Left ventricle myocardium inferior (tissue), 1 donor: ENCODE measurements around the gene CDKN1C. TPM values are rescaled to one million over a fixed set of nuclear protein-coding genes. Genes with fewer than 3 reads are reported as not detected.

Source experiments
- DNase-seq: peaks from one replicate; pipeline ENCODE4 v3.0.0-alpha.2; 2020
- H3K27ac ChIP-seq: fragments of 200-600 bp; replicated peaks from 2 replicates; pipeline ENCODE4 v1.8.0; 2021
- H3K27me3 ChIP-seq: fragments of 200-600 bp; 2 replicates; pipeline ENCODE4 v1.8.0; 2021; ENCODE audit warnings: low read depth
- H3K36me3 ChIP-seq: fragments of 200-600 bp; 2 replicates; pipeline ENCODE4 v1.8.0; 2021
- H3K4me1 ChIP-seq: fragments of 200-600 bp; 2 replicates; pipeline ENCODE4 v1.8.0; 2021
- H3K4me3 ChIP-seq: fragments of 200-600 bp; 2 replicates; pipeline ENCODE4 v1.8.0; 2021; ENCODE audit warnings: mild to moderate bottlenecking, moderate library complexity
- H3K9me3 ChIP-seq: fragments of 200-600 bp; replicated peaks from 2 replicates; pipeline ENCODE4 v1.8.0; 2021
- intact Hi-C: fragments of 100-400 bp; cut with micrococcal nuclease; formaldehyde crosslinking; loops from one replicate; pipeline ENCODE4 v1.11.0; 2022
- total RNA-seq: library from RNA; stranded (reverse); fragmentation: NEBNext Ultra II Directional; extraction: Animal tissue kit (Norgen Biotek cat#: 25700); gene quantifications from one replicate; pipeline ENCODE4 v1.2.1, GENCODE V29; 2021
- TF ChIP-seq, protein P1 (sequence below): fragments of 200-600 bp; IDR thresholded peaks from 2 replicates; pipeline ENCODE4 v1.8.0; 2021; ENCODE audit warnings: antibody characterized with exemption, mild to moderate bottlenecking, borderline replicate concordance
- donor health status: DM: no; HTN: yes; CAD: no; lungs with severe emphysema.

CDKN1C gene
- total RNA-seq, 1 donor from 2014 or later: 33.0 TPM

GRCh38 chr11:2848497-2848896, 37.1 kb downstream of the CDKN1C start:
- H3K9me3 ChIP-seq: no peaks in the 10 kb centered on the region
- H3K36me3 ChIP-seq: no peaks in the 10 kb centered on the region
- TF ChIP-seq, protein P1, sequence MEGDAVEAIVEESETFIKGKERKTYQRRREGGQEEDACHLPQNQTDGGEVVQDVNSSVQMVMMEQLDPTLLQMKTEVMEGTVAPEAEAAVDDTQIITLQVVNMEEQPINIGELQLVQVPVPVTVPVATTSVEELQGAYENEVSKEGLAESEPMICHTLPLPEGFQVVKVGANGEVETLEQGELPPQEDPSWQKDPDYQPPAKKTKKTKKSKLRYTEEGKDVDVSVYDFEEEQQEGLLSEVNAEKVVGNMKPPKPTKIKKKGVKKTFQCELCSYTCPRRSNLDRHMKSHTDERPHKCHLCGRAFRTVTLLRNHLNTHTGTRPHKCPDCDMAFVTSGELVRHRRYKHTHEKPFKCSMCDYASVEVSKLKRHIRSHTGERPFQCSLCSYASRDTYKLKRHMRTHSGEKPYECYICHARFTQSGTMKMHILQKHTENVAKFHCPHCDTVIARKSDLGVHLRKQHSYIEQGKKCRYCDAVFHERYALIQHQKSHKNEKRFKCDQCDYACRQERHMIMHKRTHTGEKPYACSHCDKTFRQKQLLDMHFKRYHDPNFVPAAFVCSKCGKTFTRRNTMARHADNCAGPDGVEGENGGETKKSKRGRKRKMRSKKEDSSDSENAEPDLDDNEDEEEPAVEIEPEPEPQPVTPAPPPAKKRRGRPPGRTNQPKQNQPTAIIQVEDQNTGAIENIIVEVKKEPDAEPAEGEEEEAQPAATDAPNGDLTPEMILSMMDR: no peak
- H3K27me3 ChIP-seq: no peaks in the 10 kb centered on the region
- DNase-seq: no peak
- H3K4me3 ChIP-seq: no peak overlapping the region
- no peaks in the 10 kb centered on the region for H3K4me1 ChIP-seq
- intact Hi-C loops: no loop called here
- H3K27ac ChIP-seq: no peak overlapping the region

GRCh38 chr11:2847561-2847960, 38.0 kb downstream of the CDKN1C start:
- H3K27me3 ChIP-seq: no peaks in the 10 kb centered on the region
- no peak for DNase-seq
- TF ChIP-seq, protein P1: no peak
- no peak overlapping the region for H3K27ac ChIP-seq
- intact Hi-C loops: no loop called here
- no peaks in the 10 kb centered on the region for H3K4me1 ChIP-seq
- no peak overlapping the region for H3K4me3 ChIP-seq
- H3K9me3 ChIP-seq: no peaks in the 10 kb centered on the region
- no peaks in the 10 kb centered on the region for H3K36me3 ChIP-seq

- intact Hi-C loops: no loop called here
- Histone ChIP-seq H3K27me3 (no peaks in the 10 kb centered on the region), H3K9me3 (no peaks in the 10 kb centered on the region), H3K4me1 (no peaks in the 10 kb centered on the region), H3K4me3 (no peak overlapping the region), H3K36me3 (no peaks in the 10 kb centered on the region), H3K27ac (no peak overlapping the region)
- DNase-seq: no peak
- TF ChIP-seq, protein P1: no peak
Measured at GRCh38 chr11:2846470-2846869, 39.1 kb downstream of the CDKN1C start.

DNA sequence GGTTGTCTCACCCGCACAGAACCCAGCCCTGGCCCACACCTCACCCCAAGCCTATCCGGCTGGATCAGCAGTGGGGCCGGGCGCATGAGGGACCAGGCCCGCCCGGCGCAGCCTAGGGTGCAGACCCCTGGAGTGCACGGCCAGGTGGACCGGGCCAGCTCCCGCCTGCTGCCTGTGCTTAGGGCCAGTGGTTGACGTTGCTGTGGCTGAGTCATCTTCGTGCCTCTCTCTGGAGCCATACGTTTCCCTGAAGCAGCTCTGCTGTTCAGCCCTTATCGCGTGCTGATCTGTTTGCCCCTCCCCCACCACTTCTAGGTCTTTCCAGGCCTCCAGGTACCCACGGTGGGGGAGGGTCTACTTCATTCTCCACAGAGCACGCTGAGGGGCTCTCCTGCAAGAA, 39.5 kb downstream of the CDKN1C start:
- Histone ChIP-seq H3K27me3 (no peaks in the 10 kb centered on the region), H3K4me1 (no peaks in the 10 kb centered on the region), H3K27ac (no peak overlapping the region), H3K4me3 (no peak overlapping the region), H3K36me3 (no peaks in the 10 kb centered on the region), H3K9me3 (no peaks in the 10 kb centered on the region)
- TF ChIP-seq, protein P1: no peak
- intact Hi-C loops: no loop called here
- DNase-seq: no peak

GRCh38 chr11:2844996-2845395, 40.6 kb downstream of the CDKN1C start:
- no peaks in the 10 kb centered on the region for H3K27me3 ChIP-seq
- no peaks in the 10 kb centered on the region for H3K4me1 ChIP-seq
- no peaks in the 10 kb centered on the region for H3K9me3 ChIP-seq
- no peaks in the 10 kb centered on the region for H3K36me3 ChIP-seq
- no peak for DNase-seq
- TF ChIP-seq, protein P1: no peak
- intact Hi-C loops: no loop called here
- H3K4me3 ChIP-seq: no peak overlapping the region
- no peak overlapping the region for H3K27ac ChIP-seq
